HG03045 (cell line): ENCODE results near the gene OCIAD1.
"Not testable (repeated sequence)": the region's sequence is repeated elsewhere in the genome, so short reads cannot be mapped to it uniquely, and the experiment has no call there.

Source experiments
- ATAC-seq: cut with Tn5 transposase; IDR thresholded peaks from one replicate; pipeline ENCODE4 v1.9.1; 2021; ENCODE audit warnings: mild to moderate bottlenecking, moderate library complexity; ENCODE audit not compliant: unreplicated experiment

Gene OCIAD1, protein sequence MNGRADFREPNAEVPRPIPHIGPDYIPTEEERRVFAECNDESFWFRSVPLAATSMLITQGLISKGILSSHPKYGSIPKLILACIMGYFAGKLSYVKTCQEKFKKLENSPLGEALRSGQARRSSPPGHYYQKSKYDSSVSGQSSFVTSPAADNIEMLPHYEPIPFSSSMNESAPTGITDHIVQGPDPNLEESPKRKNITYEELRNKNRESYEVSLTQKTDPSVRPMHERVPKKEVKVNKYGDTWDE

GRCh38 chr4:48830706-48831531, at the start of gene OCIAD1:
TSS of gene OCIAD1 (plus strand) at chr4:48831088. CDS start at chr4:48832625, 1,537 bp downstream.
- peak; percentile 99 for ATAC-seq

DNA sequence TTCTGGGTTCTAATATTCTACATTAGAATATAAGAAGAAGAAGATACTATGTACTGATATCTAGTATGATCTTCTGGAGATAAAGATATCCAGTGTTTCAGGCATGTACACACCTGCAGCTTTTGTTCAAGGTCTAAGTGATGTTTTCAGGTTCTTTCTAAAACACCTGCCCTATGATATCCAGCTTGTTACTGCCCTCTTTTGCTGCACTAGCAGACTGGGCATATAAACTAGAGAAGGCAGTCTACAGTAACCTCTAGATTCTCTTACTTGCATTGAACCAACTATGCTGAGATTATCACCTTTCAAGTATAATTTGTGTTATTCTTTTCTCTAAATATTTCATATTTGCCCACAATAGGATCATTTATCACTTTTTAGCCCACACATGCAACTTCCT, 48.9 kb upstream of the OCIAD1 start:
- no peak for ATAC-seq

GRCh38 chr4:48785302-48785701, 45.6 kb upstream of the OCIAD1 start:
- ATAC-seq: no peak

DNA sequence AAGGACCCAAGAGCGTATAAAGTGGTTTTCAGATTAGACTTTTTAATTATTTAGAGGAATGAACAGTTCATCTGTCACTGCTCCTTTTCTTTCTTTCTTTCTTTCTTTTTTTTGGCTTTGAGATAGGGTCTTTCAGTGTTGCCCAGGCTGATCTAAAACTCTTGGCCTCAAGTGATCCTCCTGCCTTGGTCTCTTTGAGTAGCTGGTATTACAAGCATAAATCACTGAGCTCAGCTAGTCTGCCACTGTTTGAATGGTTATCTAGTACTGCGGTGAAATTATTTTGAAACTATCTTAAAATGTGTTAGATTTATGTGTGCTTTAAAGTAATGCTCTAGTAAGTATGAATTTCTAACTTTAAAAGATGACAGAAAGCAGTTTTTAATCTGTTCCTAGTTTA, 44.3 kb upstream of the OCIAD1 start:
- ATAC-seq: no peak

DNA sequence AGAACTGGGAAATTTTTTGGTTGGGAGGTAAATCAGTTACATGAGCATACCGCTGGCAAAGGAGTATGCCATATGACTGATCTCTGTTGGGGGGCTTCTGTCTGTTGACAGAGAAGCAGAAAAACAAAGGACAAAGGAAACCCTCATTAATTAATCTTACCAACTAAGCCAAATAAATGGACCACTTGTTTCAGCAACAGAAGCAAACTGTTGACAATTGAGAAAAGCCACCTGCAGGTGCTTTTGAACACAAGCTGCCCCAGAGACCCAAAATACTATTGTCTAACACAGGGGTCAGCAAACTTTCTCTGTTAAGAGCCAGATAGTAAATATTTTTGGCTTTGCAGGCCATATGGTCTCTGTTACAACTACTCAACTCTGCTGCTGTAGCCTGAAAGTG, 43.8 kb upstream of the OCIAD1 start:
- ATAC-seq: no peak

- ATAC-seq: no peak
These were observed 40.3 kb upstream of the OCIAD1 start for GRCh38 chr4:48790561-48790960.

- no peak for ATAC-seq
These were observed 39.6 kb upstream of the OCIAD1 start for GRCh38 chr4:48791313-48791712.

DNA sequence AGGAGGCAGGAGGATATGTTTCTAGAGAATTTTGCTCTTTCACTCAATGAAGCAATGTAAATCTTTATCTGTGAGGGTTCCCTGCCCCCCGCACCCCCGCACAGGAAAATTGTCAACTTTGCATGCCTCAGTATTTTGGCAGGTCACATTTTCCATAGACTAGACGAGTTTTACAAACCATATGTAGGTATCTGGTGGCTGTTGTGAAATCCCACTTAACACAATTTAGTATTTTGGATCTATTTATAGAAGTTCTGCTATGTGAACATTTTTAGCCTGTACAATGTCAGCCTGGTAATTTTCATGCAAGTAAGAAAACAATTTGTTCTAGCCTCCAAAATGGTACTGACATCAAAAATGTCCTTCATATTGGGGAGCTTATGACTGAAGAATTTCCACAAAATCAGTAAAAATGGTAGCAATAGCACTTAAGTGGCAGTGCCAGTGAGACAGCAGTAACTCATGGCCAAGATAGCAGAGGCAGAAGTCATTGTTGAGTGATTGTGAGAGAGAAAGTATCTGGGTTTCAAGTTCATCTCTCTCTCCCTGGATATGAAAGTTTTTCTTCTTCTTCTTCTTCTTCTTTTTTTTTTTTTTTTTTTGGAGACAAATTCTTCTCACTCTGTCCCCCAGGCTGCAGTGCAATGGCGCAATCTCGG, 38.4 kb upstream of the OCIAD1 start:
- no peak for ATAC-seq

DNA sequence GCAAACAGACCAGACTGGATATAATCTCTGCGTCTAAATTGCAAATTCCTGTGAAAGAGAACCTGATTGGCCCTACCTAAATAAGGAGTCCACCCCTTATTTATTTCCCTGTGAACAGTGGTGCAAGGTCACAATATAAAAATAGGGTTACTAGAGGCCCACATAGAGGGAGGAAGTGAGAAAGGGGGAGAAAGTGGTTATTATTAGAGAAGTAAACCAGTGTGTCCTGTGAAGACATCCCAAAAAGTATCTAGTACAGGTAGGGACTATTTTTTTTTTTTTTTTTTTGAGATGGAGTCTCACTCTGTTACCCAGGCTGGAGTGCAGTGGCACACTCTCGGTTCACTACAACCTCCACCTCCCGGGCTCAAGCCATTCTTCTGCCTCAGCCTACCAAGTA, 35.8 kb upstream of the OCIAD1 start:
- ATAC-seq: no peak

DNA sequence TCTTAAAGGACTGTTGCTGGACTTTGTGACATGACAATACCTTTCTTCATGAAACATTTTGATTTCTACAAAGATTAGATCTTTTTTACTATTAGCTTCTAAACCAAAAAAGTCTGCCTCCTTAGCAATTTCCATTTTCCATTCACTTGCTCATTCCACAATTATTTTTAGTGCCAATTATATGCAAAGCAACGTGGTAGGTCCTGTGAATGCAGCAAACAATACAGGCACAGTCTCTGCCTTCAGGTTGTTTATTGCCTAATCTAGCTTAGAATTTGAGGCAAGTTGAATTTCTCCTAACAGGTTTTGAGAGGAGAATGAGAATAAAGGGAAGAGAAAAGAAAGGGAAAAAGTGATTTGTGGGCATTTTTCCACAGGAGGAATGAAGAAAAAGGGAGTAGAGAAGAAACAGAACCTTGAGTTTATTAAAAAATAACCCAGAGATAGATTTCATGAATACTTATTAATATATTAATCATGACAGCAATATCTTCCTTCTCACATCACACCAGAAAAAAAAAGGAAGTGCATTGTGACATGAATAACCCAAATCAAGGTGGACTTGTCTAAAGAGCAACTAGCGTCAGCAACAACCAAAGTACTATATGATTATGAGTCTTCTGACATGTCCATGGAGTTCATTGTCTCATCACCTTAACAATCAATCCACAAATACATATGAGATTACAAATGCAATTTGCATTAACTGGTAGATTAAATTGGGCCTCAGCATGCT, 34.5 kb upstream of the OCIAD1 start:
- no peak for ATAC-seq

- no peak for ATAC-seq
These were observed 33.8 kb upstream of the OCIAD1 start for GRCh38 chr4:48796927-48797679.

DNA sequence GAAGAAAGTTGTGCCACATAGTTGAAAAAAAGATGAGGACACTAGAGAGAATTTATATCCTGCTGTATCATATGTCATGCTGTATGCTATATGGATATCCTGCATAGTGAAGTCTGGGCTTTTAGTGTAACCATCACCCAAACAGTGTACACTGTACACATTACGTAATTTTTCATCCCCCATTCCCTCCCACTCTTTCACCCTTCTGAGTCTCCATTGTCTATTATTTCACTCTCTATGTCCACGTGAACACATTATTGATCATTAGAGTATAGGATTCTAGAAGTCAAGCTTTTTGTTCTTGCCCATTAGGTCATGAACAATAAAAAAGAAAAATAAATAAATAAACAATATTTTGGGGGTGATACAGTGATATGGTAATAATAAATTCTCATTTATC, 32.8 kb upstream of the OCIAD1 start:
- no peak for ATAC-seq

- ATAC-seq: no peak
These were observed 31.7 kb upstream of the OCIAD1 start for GRCh38 chr4:48799157-48799556.

- ATAC-seq: not testable (repeated sequence)
These were observed 30.7 kb upstream of the OCIAD1 start for GRCh38 chr4:48800155-48800554.

- no peak for ATAC-seq
These were observed 29.7 kb upstream of the OCIAD1 start for GRCh38 chr4:48801016-48801715.

- no peak for ATAC-seq
These were observed 26.1 kb upstream of the OCIAD1 start for GRCh38 chr4:48804584-48805301.

DNA sequence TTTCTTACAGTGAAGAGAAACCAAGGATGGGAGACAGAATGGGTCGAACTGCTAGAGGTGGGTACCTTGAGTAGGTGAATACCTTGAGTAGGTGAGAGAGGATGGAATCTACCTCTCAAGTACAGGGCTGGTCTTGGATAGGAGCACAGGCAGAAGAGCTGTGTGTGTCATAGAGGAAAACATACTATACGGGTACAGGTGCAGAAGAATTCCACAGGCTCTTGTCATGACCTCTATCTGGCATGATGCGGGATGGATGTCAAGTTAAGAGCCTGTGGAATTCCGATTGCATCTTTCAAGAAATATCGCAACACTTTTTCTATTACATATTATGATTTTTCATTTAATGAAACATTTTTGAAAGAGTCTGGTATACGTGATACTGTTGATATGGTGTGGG, 18.0 kb upstream of the OCIAD1 start:
- ATAC-seq: no peak

- peak; percentile 86 for ATAC-seq
These were observed 16.9 kb upstream of the OCIAD1 start for GRCh38 chr4:48813964-48814363.

DNA sequence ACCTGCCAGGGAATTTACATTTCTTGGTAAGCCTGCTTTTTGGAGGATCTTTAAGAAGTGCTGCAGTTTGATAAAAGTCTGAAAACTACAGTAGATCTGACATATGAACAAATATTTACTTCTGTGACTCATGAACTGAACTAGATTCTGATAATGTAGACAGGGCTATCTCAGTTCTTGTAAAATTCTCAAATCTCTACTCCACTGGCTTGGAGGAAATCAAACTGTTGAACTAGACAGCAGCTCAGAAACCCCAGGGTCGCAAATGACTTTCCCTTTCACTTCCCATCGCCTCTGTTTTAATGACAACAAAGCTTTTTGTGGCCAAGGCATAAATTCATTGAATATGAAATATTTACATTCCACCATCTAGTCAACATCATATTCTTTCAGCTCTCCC, 15.4 kb upstream of the OCIAD1 start:
- ATAC-seq: no peak
